C4-2B (cell line): ENCODE results near the gene NPAS3.

ENCODE experiments used
- CTCF ChIP-seq: fragments of 450-650 bp; conservative IDR thresholded peaks from 2 replicates; pipeline ENCODE4 v1.5.1; 2017; ENCODE audit warnings: mild to moderate bottlenecking
- ZFX ChIP-seq: fragments of 450-650 bp; IDR thresholded peaks from 2 replicates; pipeline ENCODE4 v1.6.1; 2017

GRCh38 chr14:33201116-33201515, 262.4 kb downstream of the NPAS3 start:
- TF ChIP-seq CTCF, result no peak
- no peak for TF ChIP-seq ZFX
